GM18873 (cell line): ENCODE measurements around the gene GFOD2.

Experiments
- ATAC-seq: cut with Tn5 transposase; IDR thresholded peaks from one replicate; pipeline ENCODE4 v1.9.1; 2021; ENCODE audit warnings: mild to moderate bottlenecking, moderate library complexity, moderate number of reproducible peaks; ENCODE audit not compliant: unreplicated experiment, low FRiP score

The GFOD2 gene

DNA sequence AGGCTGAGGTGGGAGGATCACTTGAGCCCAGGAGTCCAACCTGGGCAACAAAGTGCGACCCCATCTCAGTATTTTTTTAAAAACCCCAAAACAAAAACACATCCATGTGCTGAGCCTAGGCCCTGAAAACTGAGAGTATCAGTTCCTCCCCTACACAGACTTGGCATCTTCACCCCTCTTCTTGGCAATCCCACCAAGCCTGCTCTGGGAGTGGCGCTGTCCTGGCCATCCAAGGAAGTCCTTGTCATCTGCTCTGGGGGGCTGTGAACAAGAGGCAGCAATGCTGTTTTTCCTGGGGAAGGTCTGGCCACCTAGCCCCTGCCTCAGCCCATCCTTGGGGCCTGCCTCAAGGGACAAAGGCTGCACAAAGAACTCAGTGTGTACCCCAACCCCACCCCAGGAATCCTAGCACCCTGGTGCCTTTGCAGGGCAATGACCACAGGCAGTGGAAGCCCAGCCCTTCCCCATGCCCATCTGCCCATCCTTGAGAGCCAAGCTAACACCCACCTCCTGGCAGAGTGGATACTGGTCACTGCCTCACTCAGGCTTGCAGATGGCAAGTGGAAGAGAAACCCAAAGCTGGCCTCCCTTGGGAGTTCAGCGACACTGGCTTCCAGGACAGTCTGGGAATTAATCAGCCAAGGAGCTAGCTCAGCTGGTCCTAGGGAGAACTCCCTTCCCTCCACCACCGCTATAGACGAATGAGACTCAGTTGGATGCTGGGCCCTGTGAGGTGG, 14.8 kb upstream of the GFOD2 start:
- no peak for ATAC-seq

GRCh38 chr16:67731753-67732095, 12.6 kb upstream of the GFOD2 start:
- no peak for ATAC-seq

DNA sequence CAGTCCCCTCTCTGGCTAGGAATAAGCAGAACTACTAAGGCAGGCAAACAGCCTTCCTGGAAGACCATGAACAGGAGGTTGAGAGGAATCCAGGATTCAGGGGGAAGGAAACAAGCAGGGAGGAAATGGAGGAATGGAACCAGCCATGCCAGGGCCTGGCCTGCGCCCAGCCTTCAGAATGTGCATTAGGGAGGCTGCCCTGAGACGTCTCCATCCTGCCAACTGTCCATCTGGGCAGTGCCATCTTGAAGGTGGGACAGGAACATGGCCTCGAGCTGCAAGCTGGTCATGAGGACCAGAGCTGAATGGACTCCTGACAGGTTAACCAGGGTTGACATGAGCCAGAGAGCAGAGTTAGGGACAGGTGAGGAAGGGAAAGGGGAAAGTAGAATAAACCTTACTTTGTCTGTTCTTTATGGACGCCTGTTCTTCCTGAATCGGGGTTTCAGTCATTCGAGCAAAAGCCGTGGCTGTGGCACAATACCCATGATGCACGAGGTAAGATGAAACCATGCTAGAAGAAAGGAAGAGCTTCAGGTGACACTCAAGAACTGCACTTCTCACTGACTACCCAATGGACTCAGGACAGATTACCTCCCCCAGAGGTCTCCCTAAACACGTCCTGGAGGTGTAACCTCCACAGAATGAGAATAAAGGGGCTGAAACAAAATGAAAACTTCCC, 12.1 kb upstream of the GFOD2 start:
- ATAC-seq, result no peak

- no peak for ATAC-seq
Observed at GRCh38 chr16:67730326-67730725, 11.2 kb upstream of the GFOD2 start.

DNA sequence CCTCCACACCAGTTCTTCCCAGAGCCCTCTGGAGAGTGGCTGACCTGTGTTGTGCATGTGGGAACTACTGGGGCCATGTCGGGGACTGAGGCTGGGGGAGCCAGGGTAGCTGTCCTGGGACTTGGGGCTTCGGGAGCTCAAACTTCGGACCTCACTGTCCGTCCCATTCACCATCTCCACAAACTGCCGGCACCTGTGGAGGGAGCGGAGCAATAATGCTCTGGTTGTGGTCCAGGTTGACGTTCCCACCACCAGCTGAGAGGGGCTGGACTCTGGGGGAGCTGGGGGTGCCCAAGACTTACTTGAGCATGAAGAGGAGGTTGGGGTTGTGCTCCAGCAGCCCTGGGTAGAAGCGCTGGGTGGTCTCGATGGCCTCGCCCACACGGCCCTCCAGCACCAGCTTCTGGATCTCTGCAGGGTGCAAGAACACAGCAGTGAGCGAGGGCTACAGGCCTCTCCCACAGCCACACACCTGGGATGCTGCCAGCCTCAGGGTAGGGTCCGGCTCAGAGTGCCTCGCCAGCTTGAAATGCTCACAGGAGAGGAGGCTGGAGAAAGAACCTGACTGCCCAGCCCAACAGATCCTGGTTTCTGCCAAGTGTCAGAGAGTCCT, 10.6 kb upstream of the GFOD2 start:
- ATAC-seq, result no peak

DNA sequence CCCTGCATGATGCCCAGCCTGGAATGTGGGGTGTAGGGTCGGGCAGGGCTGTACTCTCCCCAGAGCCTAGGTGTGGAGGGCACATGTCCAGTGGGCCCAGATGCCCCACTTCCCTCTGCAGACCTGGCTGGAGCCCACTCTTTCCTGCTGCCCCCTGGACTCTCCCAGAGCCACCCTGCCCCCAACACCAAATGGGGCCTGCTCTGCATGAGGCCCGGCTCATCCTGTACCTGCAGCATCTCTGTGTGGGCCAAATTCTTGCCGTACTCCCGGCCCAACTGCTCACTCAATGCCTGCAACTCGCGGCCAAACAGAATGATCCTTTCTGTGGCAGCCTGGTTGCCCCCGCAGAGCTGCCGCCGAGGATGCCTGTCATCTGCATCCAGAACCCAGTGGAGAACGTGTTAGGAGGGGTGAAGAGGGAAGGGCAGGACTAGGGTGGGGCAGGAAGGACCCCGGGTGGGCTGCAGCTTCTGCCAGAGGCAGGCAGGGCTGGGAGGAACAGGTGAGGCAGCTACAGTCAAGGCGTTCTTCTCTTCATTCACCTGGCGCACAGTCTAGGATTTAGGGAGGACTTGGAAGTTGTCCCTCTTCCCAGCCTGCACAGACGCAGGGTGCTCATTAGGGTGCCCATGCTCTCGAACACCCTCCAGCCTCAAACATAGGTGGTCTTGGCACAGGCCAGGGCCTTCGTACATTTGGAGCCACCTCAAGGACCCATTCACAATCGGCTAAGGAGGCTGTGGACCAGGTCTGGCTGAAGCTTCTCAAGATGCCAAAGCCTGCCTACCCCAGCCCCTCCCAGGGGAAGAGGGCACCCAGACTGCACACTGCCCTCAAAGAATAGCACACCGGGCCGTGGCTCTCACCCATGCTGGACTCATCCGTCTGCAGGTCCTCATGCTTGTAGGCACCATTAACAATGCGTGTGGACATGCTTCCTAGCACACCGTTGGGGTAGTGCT, 8.7 kb upstream of the GFOD2 start:
- no peak for ATAC-seq

DNA sequence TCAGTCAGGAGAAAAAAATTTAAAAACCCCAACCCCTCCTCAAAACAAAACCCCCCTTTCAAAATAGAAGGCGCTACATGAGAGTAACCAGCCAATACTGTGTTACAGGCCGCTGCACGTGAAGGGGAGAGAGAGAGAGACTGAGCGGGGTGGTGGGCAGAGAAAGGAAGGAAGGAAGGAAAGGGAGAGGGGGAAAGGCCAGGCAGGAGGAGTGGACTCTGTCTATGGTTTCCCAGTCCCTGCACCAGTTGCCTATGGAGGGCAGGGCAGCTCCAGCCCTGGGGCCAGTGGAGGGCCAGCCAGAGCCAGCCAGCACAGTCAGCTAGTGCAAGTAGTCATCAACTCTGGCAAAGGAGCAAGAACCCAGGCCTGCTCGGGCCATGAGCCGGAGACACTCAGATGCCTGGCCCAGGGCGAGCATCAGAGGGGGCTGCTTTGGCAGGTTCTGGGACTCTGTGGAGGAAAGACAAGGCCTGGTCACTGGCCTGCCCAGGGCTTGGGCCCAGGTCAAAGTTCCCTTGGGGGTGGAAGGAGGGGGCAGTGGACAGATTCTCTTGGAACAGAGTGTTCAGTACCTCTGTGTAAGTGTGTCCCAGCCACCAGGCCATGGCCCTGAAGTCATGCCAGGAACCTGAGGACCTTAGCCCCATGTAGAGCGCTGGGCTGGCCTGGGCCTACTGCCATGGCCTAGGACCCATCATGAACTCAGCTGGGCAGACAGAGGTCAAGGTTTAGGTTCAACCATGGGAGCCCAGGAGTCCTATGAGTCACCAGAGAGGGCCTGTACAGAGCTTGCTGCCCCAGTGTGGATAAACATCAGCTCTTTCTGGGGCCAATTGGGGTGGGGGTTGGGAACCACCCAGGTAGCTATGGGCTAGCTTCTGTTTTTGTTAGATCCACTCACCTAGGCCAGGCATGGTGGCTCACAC, 7.3 kb upstream of the GFOD2 start:
- no peak for ATAC-seq

GRCh38 chr16:67723911-67724305, 4.8 kb upstream of the GFOD2 start:
- no peak for ATAC-seq

- no peak for ATAC-seq
Observed at GRCh38 chr16:67723151-67723910, 4.2 kb upstream of the GFOD2 start.

DNA sequence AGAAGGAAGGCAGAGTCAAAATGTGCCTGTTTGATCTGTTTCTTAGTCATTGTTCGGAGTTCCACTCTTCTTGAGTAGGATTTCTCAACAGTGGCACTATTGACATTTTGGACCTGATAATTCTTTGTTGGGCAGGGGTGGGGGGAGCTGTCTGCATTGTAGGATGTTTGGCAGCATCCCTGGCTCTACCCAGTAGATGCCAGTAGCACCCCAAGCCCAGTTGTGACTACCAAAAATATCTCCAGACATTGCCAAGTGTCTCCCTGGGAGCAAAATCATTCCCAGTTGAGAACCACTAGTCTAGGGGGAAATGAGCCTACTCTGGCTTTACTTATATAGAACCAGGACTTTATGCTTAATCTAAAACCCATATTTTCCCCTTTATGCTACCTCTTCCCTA, 1.1 kb upstream of the GFOD2 start:
- ATAC-seq, result no peak

DNA sequence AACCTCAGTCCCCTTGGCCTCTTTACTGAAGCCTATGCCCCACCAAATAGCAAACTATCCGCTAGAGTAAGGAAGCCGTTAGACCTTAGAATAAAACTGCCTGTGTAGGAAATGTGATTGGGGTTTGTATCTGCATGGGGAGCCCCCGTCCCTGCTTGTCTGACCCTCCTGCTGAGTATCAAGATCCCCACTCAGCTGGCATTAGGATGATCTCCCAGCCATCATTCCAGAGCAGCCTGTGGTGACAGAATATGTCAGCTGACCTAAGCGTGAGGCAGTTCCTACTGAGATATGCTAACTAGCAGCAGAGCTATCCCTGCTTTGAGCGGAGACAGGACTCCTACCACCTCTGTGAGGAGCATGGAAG, 645 bp upstream of the GFOD2 start:
- ATAC-seq, result no peak

DNA sequence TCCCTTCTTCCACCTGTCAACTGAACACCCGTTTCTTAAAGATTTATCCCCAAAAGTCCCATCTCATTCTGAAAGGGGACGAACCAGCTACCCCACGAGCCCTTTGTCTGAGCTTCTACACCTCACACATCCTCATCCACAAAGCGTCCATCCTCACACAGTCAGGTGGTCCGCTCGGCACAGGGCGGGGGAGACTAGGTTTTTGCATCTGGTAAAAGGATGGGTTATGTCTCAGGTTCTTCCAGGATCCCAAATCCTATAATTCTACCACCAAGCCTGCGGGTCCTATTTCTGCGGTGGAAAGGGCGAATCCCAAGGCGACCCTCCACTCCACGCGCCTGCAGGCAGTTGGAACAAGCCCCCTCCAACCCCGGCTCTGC, 458 bp downstream of the GFOD2 start:
- no peak for ATAC-seq

DNA sequence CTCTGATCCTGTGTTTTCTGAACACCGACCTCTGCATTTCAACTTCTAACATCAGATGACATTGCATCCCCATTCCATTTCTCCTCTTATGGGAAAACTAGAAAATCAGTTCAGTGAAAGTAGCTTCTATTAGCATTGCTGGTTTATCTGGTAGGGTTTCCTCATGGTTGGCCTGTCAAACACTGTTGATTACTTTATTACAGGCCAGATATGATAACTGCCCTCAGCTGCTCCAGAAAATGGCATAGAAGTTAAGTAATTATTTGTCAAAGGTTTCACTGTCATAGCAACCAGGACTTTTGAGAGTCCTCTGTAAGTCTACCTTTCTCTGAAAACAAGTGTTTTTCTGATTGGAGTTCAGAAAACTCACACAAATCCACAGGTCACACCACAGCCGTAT, 3.0 kb downstream of the GFOD2 start:
- no peak for ATAC-seq

DNA sequence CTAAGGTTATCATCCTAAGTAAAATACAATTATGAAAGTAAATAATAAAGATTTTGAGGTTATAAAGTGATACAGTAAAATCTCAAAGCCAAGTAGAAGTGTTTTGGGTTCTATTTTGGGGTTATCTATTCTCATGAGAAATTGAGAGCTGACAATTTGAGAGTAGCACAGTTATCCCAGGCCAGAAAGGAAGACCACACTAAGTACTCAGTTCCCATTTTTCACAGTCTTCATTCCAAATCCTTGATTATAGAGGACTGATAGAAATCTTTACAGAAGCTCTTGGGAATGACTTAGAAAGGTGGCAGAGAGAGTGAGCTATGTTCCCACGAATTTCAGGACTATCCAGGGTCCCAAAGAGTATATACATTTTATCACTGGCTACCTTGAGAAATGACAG, 4.6 kb downstream of the GFOD2 start:
- no peak for ATAC-seq

GRCh38 chr16:67713647-67714273, 5.4 kb downstream of the GFOD2 start:
- no peak for ATAC-seq

GRCh38 chr16:67710607-67711006, 8.5 kb downstream of the GFOD2 start:
- no peak for ATAC-seq

- ATAC-seq, result no peak
Observed at GRCh38 chr16:67709050-67709449, 10.1 kb downstream of the GFOD2 start.

- no peak for ATAC-seq
Observed at GRCh38 chr16:67708368-67708771, 10.7 kb downstream of the GFOD2 start.

DNA sequence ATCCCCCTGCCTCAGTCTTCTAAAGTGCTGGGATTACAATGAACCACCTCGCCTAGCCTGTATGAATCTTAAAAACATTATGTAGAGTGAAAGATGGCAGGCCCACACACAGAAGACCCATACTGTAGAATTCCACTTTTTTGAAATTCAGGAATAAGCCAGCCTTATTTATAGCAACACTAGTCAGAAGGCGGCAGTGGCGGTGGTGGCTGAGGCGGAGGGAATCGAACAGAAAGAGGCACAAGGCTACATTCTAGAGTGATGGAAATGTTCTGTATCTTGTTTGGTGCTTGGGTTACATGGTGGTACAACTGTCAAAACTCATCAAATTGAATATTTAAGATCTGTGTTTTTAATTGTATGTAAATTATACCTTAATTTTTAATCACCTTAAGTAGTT, 11.3 kb downstream of the GFOD2 start:
- no peak for ATAC-seq
